Astrocyte (in vitro differentiated cells and primary cell): Measurements from ENCODE around the gene RAI2.

Experiments used
- CTCF ChIP-seq: IDR thresholded peaks from 2 replicates; pipeline ENCODE4 v1.5.1; 2011; ENCODE audit warnings: low read depth, mild to moderate bottlenecking, inconsistent platforms, low read length, moderate library complexity; ENCODE audit not compliant: insufficient read depth
- EZH2 ChIP-seq: IDR thresholded peaks from 2 replicates; pipeline ENCODE4 v1.6.1; 2012; ENCODE audit warnings: mild to moderate bottlenecking, low read length, inconsistent platforms; ENCODE audit not compliant: insufficient read depth

DNA sequence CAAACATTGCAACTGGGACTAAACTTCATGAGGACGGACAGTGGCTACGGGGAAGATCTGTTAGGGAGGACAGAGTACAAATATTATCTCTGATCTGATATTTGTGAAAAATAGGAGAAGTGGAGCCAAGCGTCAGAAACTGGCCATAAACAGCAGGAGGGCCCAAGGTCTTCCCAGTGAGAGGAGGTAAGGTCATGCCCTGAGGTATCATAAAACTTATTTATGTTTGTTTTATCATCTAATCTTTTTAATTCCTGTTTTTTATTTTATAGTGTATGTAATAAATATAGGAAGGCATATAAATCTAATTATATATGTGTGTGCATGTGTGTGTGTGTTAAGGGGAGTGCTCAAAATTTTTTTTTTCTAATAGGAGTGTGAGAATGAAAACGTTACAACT, 51.8 kb downstream of the RAI2 start:
- no peak for TF ChIP-seq CTCF
- no peak for TF ChIP-seq EZH2
